ENCODE results near the gene CDH4.
"Not testable (repeated sequence)": the region's sequence is repeated elsewhere in the genome, so short reads cannot be mapped to it uniquely, and the experiment has no call there.

CDH4 gene

DNA sequence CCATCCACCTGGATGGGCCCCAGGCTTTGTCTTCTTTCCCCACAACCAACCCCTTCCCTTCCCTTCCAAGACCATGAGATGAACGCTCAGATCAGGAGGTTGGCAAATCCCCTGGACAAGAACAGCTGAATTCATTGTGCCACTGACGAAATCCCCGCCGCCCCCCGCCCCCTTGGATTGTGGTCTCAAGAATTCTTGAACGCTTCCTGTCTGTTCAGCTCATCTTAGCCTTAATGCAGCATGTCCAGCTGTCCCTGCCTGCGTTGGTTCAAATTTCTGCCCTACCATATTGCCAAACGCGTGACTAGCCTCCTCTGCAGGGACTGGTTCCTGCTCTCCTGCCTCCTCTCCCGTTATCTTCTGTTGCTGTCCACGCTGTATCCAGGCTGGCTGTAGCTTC is 133.2 kb downstream of the CDH4 start:
- DNase-seq (ENCODE audit: low read depth in 2 of 2) = no peak

DNA sequence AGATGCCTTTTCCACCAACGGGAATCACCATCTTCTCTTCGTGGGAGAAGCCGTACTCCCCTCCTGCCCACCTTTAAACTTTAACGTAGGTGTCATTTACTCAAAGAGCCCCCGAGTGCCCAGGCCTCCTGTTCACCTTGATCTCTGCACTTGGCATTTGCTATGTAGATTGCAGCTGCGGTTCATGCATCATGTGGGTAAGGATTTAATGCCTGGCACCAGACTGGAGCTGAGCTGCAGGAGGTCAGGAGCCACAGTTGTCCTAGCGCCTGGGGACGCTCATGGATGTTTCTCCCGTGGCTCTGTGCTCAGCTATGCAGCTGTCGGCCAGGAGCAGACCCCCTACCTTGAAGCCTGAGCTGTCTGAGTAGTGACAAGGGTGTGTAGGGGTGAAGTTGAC is 133.7 kb downstream of the CDH4 start:
- no peak for DNase-seq (ENCODE audit: low read depth in 2 of 2)

DNA sequence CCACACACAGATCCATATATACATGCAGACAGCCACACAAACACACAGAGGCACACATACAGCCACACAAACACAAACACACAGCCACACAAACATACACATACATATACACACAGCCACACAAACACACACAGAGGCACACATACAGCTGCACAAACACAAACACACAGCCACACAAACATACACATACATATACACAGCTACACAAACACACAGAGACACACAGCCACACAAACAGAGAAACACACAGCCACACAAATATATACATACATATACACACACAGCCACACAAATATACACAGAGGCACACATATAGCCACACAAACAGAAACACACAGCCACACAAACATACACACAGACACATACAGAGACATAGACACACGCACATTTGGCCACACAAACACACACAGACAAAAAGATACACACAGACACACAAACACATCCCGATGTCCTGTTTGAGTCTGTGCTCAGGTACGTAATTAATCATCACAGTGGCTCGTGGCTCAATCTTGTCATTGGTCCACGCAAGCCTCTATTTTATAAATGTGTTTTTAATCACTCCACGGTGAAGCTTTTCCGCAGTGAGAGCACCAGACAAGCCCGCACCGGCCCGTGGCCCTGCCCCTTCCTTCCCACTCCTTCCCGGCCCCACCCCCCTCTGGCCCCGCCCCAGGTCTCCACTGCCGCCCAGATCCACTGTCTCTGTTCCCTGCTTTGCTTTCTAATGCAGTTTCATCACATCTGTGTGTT is 135.3 kb downstream of the CDH4 start:
- DNase-seq (ENCODE audit: low read depth in 2 of 2) = no peak

DNA sequence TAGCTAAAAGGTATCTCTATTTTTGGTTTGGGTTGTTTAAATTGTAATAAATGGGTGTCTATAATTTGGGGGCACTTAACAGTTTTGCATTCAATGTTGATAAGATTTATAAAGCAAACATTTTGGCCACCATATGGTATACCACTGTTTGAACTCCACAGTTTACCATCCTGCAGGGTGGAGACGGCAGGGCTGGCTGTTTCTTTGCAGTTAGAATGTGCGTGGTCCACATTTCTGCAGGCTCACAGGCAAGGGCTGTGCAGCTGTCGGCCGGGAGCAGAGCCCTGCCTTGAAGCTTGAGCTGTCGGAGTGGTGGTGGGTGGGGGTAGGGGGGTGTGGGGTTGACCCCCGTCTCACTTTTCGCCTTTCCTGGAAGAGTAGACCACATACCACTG is 135.9 kb downstream of the CDH4 start:
- DNase-seq (ENCODE audit: low read depth in 2 of 2) = no peak

GRCh38 chr20:61389077-61389476 is 137.0 kb downstream of the CDH4 start:
- no peak for DNase-seq (ENCODE audit: low read depth in 2 of 2)

DNA sequence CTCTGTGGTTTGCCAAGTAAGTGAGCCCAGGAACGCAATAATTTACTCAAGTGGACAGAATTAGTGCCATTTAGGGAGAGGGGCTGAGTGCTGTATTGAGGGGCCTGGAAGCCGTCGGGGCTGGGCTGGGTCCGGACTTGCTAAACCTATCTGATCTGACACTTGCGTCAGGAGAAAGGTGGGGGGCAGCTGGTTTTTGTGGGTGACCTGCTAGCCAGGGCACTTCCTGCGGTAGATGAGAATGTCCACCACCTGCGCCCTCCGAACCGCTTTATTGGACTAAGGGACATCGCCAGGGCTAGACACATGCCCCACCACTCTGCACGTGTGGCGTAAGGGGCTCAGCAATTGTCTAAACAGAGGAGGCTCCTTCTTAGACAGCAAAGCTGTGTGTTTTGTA is 139.1 kb downstream of the CDH4 start:
- DNase-seq (ENCODE audit: low read depth in 2 of 2) = no peak

- DNase-seq (ENCODE audit: low read depth in 2 of 2) = no peak
These were observed 139.9 kb downstream of the CDH4 start for GRCh38 chr20:61391812-61392520.

DNA sequence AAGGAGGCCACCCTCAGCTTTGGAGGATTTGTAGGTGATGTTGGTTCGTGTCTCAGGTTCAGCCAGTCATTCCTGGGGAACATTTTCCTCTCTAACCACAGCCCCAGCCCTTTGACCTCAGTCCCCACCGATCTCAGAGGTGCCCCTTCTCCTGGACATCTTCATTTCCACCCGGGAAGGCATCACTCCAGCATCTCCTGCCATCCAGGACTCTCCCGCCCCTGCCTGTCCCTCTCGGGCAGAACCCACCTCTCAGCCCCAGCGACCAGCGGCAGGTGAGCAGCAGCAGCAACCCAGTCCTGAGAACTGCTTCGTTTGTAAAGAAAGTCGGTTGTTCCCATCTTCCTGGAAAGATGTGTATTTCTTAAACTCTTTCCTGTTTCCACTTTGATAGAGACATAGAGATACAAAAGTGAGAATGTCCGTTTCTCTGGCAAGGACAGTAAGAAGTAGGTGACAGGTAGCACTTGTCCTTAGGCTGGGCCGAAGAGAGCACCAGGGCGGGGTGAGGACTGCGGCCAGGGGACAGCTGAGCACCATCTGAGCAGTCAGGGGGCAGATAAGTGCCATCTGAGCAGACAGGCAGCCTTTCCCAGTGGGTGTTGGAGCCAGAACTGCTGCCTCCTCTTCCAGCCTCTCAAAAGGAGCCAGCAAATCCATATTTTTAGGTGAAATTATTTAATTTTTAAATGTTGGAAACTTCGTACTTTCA is 142.2 kb downstream of the CDH4 start:
- no peak for DNase-seq (ENCODE audit: low read depth in 2 of 2)

- no peak for DNase-seq (ENCODE audit: low read depth in 2 of 2)
These were observed 144.3 kb downstream of the CDH4 start for GRCh38 chr20:61396262-61396848.

DNA sequence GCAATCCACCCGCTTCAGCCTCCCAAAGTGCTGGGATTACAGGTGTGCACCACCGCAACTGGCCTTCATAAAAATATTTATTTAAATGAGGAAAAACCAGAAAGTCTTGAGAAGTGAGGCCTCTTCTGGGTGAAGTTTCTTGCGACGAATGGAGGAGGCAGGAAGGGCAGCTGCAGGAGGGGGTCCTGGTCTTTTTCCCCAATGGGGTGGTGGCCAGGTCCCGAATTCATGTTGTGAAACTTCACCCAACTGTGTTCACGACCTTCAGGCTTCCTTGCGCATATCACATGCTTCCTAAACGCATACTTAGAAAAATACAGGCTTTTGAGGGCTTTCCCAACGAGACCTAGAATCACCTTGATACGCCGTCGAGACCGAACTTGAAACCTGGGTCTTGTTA is 145.1 kb downstream of the CDH4 start:
- DNase-seq (ENCODE audit: low read depth in 2 of 2) = no peak

GRCh38 chr20:61397790-61398189 is 145.7 kb downstream of the CDH4 start:
- no peak for DNase-seq (ENCODE audit: low read depth in 2 of 2)

GRCh38 chr20:61399433-61399832 is 147.4 kb downstream of the CDH4 start:
- DNase-seq (ENCODE audit: low read depth in 2 of 2) = no peak

DNA sequence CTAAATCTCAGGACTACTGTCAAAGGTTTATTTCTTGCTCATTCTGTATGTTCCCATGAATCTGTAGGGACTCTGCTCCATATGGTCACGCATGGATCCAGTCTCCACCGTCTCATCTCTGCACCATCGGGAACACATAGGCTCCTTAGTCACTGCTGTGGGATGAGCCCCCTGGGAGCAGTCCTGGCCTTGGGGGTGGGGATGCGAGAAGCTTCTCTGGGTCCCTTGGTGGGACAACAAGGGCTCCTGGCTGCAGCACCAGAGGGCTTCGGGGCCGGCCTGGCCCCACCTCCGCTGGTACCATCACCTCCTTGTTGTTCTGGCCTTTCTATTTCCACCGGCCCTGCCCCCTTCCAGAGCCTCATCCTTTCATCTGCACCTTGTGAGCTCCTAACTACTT is 148.4 kb downstream of the CDH4 start:
- no peak for DNase-seq (ENCODE audit: low read depth in 2 of 2)

DNA sequence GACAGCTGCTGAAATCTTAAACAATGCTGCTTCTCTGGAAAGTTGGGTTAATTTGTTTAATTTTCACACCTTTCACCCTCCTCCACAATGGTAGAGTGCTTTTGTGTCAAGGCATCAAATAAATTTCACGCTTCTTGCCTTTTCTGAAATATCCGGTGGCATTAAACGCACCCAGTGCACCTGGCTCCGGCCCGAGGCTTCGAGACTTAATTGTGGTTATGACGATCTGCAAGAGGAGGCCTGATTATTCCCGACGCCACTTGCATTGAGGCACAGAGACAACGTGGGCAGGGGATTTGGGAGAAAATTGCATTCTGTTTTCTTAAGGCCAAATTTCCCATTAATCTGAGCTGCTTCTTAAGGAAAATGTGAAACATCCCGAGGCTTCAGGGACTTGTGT is 152.2 kb downstream of the CDH4 start:
- no peak for DNase-seq (ENCODE audit: low read depth in 2 of 2)

DNA sequence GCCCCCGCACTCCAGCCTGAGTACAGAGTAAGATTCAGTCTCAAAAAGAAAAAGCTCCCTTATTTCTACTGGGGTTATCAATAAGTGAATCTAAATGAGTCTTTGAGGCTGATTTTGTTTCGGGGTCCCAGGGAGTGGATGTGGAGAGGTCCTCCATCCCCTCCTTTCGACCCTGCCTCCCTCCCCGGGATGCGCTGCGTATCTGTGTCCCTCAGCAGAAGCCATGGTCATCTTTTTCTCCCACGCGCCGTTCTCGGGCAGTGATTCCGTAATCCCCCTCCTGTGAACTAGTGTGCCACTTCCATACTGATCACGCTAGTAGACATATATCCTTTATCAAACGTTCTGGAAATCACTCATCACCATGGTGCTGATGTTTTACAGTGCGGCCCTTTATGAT is 152.9 kb downstream of the CDH4 start:
- DNase-seq (ENCODE audit: low read depth in 2 of 2) = no peak

- DNase-seq (ENCODE audit: low read depth in 2 of 2) = not testable (repeated sequence)
These were observed 154.7 kb downstream of the CDH4 start for GRCh38 chr20:61406773-61407172.

GRCh38 chr20:61407561-61407960 is 155.5 kb downstream of the CDH4 start:
- DNase-seq (ENCODE audit: low read depth in 2 of 2) = no peak

DNA sequence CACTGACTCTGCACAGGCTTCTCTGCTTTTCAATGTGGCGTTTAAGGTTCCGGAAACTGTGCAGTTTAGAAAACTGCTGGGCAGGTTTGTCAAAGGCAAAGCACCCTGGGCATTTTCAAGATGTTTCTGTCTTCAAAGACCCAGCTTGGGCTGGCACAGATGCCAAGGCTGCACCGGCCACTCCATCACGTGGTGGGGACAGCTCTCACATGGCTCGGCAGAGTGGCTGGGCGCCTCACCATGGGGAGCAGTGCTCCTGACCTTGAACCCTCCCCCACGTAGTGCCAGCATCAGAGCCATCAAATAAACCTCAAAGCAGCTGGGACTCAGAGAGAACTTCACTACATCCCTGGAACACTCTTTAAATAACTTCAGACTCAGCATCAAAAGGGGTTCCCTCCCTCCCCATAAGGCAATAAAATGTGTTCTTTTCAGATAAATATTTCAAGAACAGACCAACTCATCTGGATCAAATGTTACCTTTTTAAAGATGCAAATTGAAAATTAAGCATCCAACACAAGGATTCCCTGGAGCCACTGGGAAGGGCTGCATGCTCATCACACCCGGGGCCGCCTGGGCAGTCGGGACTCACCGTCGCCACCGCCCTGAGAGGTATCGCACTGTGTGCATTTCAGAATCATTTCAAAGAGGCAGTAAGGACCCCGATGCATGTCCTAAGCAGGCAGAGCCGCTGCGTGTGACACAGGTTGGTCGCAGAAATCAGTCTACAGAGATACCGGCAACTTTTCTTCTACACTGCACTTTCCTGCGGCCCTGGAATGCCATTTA is 157.1 kb downstream of the CDH4 start:
- DNase-seq (ENCODE audit: low read depth in 2 of 2) = no peak

DNA sequence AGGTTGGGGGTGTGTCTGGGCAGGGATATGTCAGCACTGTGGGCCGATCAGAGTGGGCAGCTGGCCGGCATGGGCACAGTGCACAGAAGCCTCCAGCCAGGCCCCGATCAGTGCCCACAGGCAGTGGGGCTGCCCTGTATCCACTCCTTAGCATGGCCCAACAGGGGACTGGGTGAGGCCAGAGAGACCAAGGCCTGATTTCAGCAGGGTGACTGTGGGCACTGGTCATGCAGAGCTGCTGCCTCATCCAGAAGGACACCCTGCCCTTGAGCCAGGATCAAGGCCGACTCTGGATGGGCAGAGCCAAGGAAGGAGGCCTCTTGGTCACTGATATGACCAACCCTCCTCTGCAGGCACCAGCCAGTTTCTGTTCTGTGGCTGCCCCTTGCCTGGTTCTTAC is 159.7 kb downstream of the CDH4 start:
- DNase-seq (ENCODE audit: low read depth in 2 of 2) = no peak

GRCh38 chr20:61413752-61414151 is 161.7 kb downstream of the CDH4 start:
- no peak for DNase-seq (ENCODE audit: low read depth in 2 of 2)

GRCh38 chr20:61414455-61414991 is 162.5 kb downstream of the CDH4 start:
- DNase-seq (ENCODE audit: low read depth in 2 of 2) = no peak
